Neural progenitor cell (in vitro differentiated cells): ENCODE measurements around the gene VTCN1. TPM values are rescaled to one million over a fixed set of nuclear protein-coding genes. Genes with fewer than 3 reads are reported as not detected.

Experiments used
- DNase-seq: peaks from one replicate; pipeline ENCODE4 v3.0.0-alpha.2; 2016; ENCODE audit warnings: low spot score
- H2AFZ ChIP-seq: fragments of 200-600 bp; sonication (generic); replicated peaks from 2 replicates; pipeline ENCODE4 v1.6.1; 2016; ENCODE audit warnings: antibody characterized with exemption
- H3F3A ChIP-seq: fragments of 200-600 bp; sonication (generic); 2 replicates; pipeline ENCODE4 v1.6.1; 2016; ENCODE audit warnings: antibody characterized with exemption, low read depth
- H3K27ac ChIP-seq: fragments of 200-600 bp; sonication (generic); 2 replicates; pipeline ENCODE4 v1.5.1; 2016; ENCODE audit warnings: mild to moderate bottlenecking
- H3K27me3 ChIP-seq: fragments of 200-600 bp; sonication (generic); 2 replicates; pipeline ENCODE4 v1.6.1; 2016; ENCODE audit warnings: mild to moderate bottlenecking, moderate library complexity
- H3K36me3 ChIP-seq: fragments of 200-600 bp; sonication (generic); 2 replicates; pipeline ENCODE4 v1.5.1; 2016
- H3K4me1 ChIP-seq: fragments of 200-600 bp; sonication (generic); 2 replicates; pipeline ENCODE4 v1.6.1; 2016; ENCODE audit warnings: mixed run types
- H3K4me2 ChIP-seq: fragments of 200-600 bp; sonication (generic); 2 replicates; pipeline ENCODE4 v1.6.1; 2016
- H3K4me3 ChIP-seq: fragments of 200-600 bp; sonication (generic); 2 replicates; pipeline ENCODE4 v1.5.1; 2016
- H3K79me2 ChIP-seq: fragments of 200-600 bp; sonication (generic); 2 replicates; pipeline ENCODE4 v1.6.1; 2016; ENCODE audit warnings: low read depth
- H3K9ac ChIP-seq: fragments of 200-600 bp; sonication (generic); 2 replicates; pipeline ENCODE4 v1.6.1; 2016
- H3K9me3 ChIP-seq: fragments of 200-600 bp; sonication (generic); 2 replicates; pipeline ENCODE4 v1.5.1; 2016; ENCODE audit warnings: low read depth
- H4K20me1 ChIP-seq: fragments of 200-600 bp; sonication (generic); 2 replicates; pipeline ENCODE4 v1.6.1; 2016; ENCODE audit warnings: low read depth
- H3K27ac Mint-ChIP-seq: 3 replicates; pipeline ENCODE4 v1.8.0; 2021; ENCODE audit warnings: mixed read lengths
- H3K27me3 Mint-ChIP-seq: 2 replicates; pipeline ENCODE4 v1.8.0; 2022; ENCODE audit warnings: low read depth, mild to moderate bottlenecking, inconsistent platforms, moderate library complexity, mixed read lengths; ENCODE audit not compliant: insufficient read depth
- H3K36me3 Mint-ChIP-seq: 3 replicates; pipeline ENCODE4 v1.8.0; 2021; ENCODE audit warnings: mixed read lengths
- H3K4me1 Mint-ChIP-seq: 3 replicates; pipeline ENCODE4 v1.8.0; 2021; ENCODE audit warnings: mixed read lengths
- H3K4me3 Mint-ChIP-seq: 3 replicates; pipeline ENCODE4 v1.8.0; 2021; ENCODE audit warnings: mild to moderate bottlenecking, moderate library complexity, mixed read lengths
- H3K9me3 Mint-ChIP-seq: 3 replicates; pipeline ENCODE4 v1.8.0; 2020; ENCODE audit warnings: mixed read lengths
- CTCF ChIP-seq: fragments of 200-600 bp; sonication (generic); IDR thresholded peaks from 2 replicates; pipeline ENCODE4 v1.5.1; 2017; ENCODE audit warnings: antibody characterized with exemption, mild to moderate bottlenecking
- EZH2 ChIP-seq: fragments of 200-600 bp; sonication (generic); IDR thresholded peaks from 2 replicates; pipeline ENCODE4 v1.6.1; 2017; ENCODE audit warnings: antibody characterized with exemption, mild to moderate bottlenecking, moderate library complexity
- EZH2phosphoT487 ChIP-seq: fragments of 200-600 bp; sonication (generic); IDR thresholded peaks from 2 replicates; pipeline ENCODE4 v1.6.1; 2017; ENCODE audit warnings: antibody characterized with exemption
- total RNA-seq: library from RNA; depleted of rRNA; stranded (reverse); fragments of >200 nt; gene quantifications from 2 replicates; pipeline ENCODE4 v1.2.3, GENCODE V29; 2015; ENCODE audit warnings: low replicate concordance

VTCN1 gene
- total RNA-seq, 1 donor from 2014 or later = 0.11 TPM

GRCh38 chr1:117210386-117210785 lies 341 bp downstream of the VTCN1 start:
- Mint-ChIP-seq H3K9me3 (peaks cover 2% of the 10 kb centered on the region), H3K4me3 (no peak overlapping the region), H3K27me3 (peaks cover 9% of the 10 kb centered on the region), H3K36me3 (peaks cover 4% of the 10 kb centered on the region), H3K4me1 (peaks cover 13% of the 10 kb centered on the region), H3K27ac (no peak overlapping the region)
- Histone ChIP-seq H3K27ac (no peak overlapping the region), H3K79me2 (no peaks in the 10 kb centered on the region), H3K9ac (no peak overlapping the region), H3K4me3 (no peak overlapping the region), H2AFZ (no peak overlapping the region), H3K4me2 (no peak overlapping the region), H3K9me3 (no peaks in the 10 kb centered on the region), H3F3A (no peaks in the 10 kb centered on the region), H3K27me3 (no peaks in the 10 kb centered on the region), H4K20me1 (no peaks in the 10 kb centered on the region), H3K4me1 (no peaks in the 10 kb centered on the region), H3K36me3 (no peaks in the 10 kb centered on the region)
- TF ChIP-seq CTCF = no peak
- DNase-seq = no peak

- Mint-ChIP-seq H3K36me3 (peaks cover 2% of the 10 kb centered on the region), H3K27me3 (peaks cover 9% of the 10 kb centered on the region), H3K27ac (no peak overlapping the region), H3K9me3 (no peaks in the 10 kb centered on the region), H3K4me1 (peaks cover 13% of the 10 kb centered on the region), H3K4me3 (no peak overlapping the region)
- no peak overlapping the region for H3K4me3 ChIP-seq
- no peak overlapping the region for H3K4me2 ChIP-seq
- TF ChIP-seq CTCF (no peak), EZH2phosphoT487 (no peak), EZH2 (no peak)
- no peaks in the 10 kb centered on the region for H3K9me3 ChIP-seq
- H2AFZ ChIP-seq = no peak overlapping the region
- DNase-seq = no peak
- H3K36me3 ChIP-seq = no peaks in the 10 kb centered on the region
- no peak overlapping the region for H3K9ac ChIP-seq
- no peaks in the 10 kb centered on the region for H3F3A ChIP-seq
- no peaks in the 10 kb centered on the region for H3K4me1 ChIP-seq
- no peaks in the 10 kb centered on the region for H4K20me1 ChIP-seq
- no peaks in the 10 kb centered on the region for H3K79me2 ChIP-seq
- no peak overlapping the region for H3K27ac ChIP-seq
- no peaks in the 10 kb centered on the region for H3K27me3 ChIP-seq
Measured at GRCh38 chr1:117209094-117209493, 1.6 kb downstream of the VTCN1 start.

GRCh38 chr1:117208580-117208979 lies 2.1 kb downstream of the VTCN1 start:
- Mint-ChIP-seq H3K36me3 (peaks cover 2% of the 10 kb centered on the region), H3K4me1 (peaks cover 13% of the 10 kb centered on the region), H3K9me3 (no peaks in the 10 kb centered on the region), H3K27ac (no peak overlapping the region), H3K27me3 (peaks cover 9% of the 10 kb centered on the region), H3K4me3 (no peak overlapping the region)
- Histone ChIP-seq H2AFZ (no peak overlapping the region), H4K20me1 (no peaks in the 10 kb centered on the region), H3K9me3 (no peaks in the 10 kb centered on the region), H3K27ac (no peak overlapping the region), H3K4me1 (no peaks in the 10 kb centered on the region), H3K27me3 (no peaks in the 10 kb centered on the region), H3K4me3 (no peak overlapping the region), H3K36me3 (no peaks in the 10 kb centered on the region), H3K9ac (no peak overlapping the region), H3F3A (no peaks in the 10 kb centered on the region), H3K4me2 (no peak overlapping the region), H3K79me2 (no peaks in the 10 kb centered on the region)
- DNase-seq = no peak
- TF ChIP-seq CTCF (no peak), EZH2phosphoT487 (no peak), EZH2 (no peak)

- Mint-ChIP-seq H3K27me3 (peaks cover 3% of the 10 kb centered on the region), H3K27ac (no peak overlapping the region), H3K4me3 (no peak overlapping the region), H3K9me3 (no peaks in the 10 kb centered on the region), H3K36me3 (no peaks in the 10 kb centered on the region), H3K4me1 (peaks cover 28% of the 10 kb centered on the region)
- Histone ChIP-seq H4K20me1 (no peaks in the 10 kb centered on the region), H3K4me2 (no peak overlapping the region), H3F3A (no peaks in the 10 kb centered on the region), H3K9me3 (no peaks in the 10 kb centered on the region), H3K36me3 (no peaks in the 10 kb centered on the region), H2AFZ (no peak overlapping the region), H3K4me3 (no peak overlapping the region), H3K27me3 (no peaks in the 10 kb centered on the region), H3K79me2 (no peaks in the 10 kb centered on the region), H3K4me1 (peaks cover 20% of the 10 kb centered on the region), H3K9ac (no peak overlapping the region), H3K27ac (no peak overlapping the region)
- DNase-seq = no peak
- TF ChIP-seq EZH2phosphoT487 (no peak), EZH2 (no peak), CTCF (no peak)
Measured at GRCh38 chr1:117205368-117205767, 5.4 kb downstream of the VTCN1 start.
